ENCODE data around the gene SPEN.

The SPEN gene

DNA sequence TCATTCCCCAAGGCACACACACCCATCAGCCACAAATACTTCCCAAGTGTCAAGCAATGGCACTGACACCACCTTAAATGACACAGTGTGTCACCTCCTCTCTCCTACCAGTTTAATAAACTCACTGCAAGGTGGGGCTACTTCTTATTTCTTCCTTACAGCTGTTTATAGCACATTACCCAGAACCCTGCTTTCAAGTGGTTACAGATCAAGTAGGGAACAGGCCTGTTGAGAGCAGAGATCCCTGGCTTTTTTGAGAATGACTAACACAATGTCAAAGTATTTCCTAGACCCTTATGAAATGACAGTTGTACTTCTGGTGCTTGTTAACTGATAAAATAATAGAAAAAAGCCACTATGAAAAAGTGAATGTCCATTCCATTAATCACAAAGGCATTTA is 108.6 kb downstream of the SPEN start:
- no peak overlapping the region for H3K27ac ChIP-seq
- TF ChIP-seq ZFX (IDR thresholded peaks at IDR 0.05; ENCODE audit: borderline replicate concordance): no peak
- TF ChIP-seq, protein P1, sequence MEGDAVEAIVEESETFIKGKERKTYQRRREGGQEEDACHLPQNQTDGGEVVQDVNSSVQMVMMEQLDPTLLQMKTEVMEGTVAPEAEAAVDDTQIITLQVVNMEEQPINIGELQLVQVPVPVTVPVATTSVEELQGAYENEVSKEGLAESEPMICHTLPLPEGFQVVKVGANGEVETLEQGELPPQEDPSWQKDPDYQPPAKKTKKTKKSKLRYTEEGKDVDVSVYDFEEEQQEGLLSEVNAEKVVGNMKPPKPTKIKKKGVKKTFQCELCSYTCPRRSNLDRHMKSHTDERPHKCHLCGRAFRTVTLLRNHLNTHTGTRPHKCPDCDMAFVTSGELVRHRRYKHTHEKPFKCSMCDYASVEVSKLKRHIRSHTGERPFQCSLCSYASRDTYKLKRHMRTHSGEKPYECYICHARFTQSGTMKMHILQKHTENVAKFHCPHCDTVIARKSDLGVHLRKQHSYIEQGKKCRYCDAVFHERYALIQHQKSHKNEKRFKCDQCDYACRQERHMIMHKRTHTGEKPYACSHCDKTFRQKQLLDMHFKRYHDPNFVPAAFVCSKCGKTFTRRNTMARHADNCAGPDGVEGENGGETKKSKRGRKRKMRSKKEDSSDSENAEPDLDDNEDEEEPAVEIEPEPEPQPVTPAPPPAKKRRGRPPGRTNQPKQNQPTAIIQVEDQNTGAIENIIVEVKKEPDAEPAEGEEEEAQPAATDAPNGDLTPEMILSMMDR (IDR thresholded peaks at IDR 0.05): no peak

DNA sequence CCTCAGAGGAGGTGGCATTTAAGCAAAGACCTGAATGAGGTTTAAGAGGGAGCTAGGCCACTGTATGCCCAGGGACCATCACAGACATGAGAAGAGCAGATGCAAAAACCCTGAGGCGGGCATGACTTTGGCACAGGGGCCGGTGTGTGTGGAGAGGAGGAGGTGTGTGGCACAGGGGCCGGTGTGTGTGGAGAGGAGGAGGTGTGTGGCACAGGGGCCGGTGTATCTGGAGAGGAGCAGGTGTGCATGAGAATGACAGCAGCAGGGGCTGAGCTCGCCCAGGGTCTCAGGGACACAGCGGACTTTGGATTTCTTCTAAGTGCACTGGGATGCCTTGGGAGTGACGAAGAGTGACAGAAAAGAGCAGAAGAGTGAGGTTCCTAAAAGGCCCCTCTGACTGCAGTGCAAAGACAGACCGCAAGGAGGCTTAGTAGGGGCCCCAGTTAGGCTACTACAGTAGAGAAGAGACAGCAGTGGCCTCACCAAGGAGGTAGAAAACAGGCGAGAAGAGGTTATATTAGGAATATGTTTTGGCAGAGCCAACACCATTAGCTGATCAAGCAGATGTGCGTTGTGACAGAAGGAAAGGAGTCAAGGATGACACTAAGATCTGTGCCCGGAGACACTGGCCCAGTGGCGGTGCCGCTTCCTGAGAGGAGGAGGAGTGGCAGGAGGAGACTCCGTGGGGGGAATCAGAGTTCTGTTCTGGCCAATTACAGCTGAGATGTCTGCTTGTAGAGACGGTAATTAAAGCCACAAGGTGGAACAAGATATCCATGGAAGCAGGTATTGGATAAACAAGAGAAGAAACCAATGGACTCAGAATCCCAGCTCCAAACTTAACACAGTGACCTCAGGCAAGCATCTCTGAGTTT is 110.0 kb downstream of the SPEN start:
- H3K27ac ChIP-seq: no peak overlapping the region
- TF ChIP-seq ZFX (IDR thresholded peaks at IDR 0.05; ENCODE audit: borderline replicate concordance): no peak
- TF ChIP-seq, protein P1 (IDR thresholded peaks at IDR 0.05): peak; percentile 25; the same call in 1 of the 2 replicates

DNA sequence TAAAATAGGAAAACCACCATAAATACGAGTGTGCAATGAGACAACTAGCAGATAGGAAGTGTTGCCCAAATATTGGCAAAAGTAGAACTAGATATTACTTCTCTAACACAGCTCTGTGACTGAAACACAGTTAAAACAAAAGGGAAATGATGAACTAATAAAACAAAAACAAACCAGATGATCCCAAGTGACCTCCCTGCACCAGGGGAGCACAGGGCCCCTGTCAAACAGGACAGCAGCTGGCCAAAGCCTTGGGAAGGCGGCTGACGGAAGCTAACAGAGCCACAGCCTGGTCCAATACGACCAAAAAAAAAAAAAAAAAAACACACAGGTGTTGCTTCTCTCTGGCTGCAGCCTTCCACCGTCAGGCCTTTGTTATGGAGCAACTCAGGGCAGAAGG is 110.6 kb downstream of the SPEN start:
- no peak overlapping the region for H3K27ac ChIP-seq
- TF ChIP-seq ZFX (IDR thresholded peaks at IDR 0.05; ENCODE audit: borderline replicate concordance): no peak
- TF ChIP-seq, protein P1 (IDR thresholded peaks at IDR 0.05): no peak

DNA sequence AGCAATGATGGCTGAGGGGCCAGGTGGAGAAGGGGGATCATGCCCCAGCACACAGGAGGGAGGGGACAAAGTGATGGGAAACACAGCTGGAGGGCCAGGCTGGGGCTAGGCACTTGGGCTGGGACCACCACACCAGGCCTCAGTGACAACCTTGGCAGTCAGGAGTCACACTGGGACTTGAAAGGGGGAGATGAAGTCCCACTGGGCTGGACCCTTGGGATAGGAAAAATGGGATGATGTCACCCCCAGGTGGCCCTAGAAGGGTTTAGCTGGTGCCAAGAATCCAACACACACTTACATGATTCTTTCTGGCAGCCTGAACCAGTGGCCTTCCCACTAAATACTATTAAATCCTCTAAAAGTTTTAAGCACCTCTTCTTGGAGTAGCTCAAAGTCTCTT is 111.3 kb downstream of the SPEN start:
- no peak for TF ChIP-seq ZFX (IDR thresholded peaks at IDR 0.05; ENCODE audit: borderline replicate concordance)
- TF ChIP-seq, protein P1 (IDR thresholded peaks at IDR 0.05): no peak
- H3K27ac ChIP-seq: no peak overlapping the region

DNA sequence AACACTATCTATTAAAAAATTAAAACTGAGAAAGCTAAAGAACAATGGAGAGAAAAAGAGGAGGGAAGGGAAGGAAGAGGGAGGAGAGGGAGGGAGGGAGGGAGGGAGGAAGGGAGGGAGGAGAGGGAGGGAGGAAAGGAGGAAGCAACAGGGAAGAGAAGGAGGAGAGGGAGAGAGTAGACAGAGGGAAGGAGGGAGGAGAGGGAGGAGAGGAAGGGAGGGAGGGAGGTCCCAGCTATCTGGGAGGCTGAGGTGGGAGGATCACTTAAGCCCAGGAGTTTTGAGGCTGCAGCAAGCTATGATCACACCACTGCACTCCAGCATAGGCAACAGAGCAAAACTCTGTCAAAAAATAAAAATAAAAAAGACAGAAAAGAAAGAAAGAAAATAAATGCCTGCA is 111.9 kb downstream of the SPEN start:
- H3K27ac ChIP-seq: no peak overlapping the region
- TF ChIP-seq, protein P1 (IDR thresholded peaks at IDR 0.05): no peak
- no peak for TF ChIP-seq ZFX (IDR thresholded peaks at IDR 0.05; ENCODE audit: borderline replicate concordance)

DNA sequence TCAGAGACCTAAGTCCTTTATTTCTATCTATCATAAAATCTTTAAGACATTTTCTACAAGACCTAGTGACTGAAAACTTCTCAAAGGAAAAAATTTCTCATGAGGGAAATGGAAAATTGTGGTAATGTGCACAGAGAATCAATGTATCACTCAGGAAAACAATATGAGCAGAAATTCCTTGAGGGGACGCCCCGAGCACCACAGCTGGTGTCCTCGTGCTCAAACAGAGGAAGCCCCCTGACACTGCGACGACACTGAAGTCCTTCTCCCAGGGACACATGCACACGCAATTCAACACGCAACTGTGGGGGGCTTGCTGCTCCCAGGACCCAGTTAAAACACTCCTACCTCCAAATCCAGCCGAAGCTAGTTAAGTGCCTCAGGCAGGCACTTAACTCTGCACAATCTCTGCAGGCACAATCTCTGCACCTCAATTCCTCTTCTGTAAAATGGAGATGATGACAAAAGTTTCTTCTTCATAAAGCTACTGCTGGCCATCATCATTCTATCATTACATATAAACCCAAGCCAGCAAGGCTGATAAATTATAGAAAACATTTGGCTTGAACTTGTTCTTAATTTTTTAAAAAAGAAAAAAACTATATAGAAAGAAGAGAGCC is 112.4 kb downstream of the SPEN start:
- no peak overlapping the region for H3K27ac ChIP-seq
- TF ChIP-seq, protein P1 (IDR thresholded peaks at IDR 0.05): no peak
- TF ChIP-seq ZFX (IDR thresholded peaks at IDR 0.05; ENCODE audit: borderline replicate concordance): no peak

DNA sequence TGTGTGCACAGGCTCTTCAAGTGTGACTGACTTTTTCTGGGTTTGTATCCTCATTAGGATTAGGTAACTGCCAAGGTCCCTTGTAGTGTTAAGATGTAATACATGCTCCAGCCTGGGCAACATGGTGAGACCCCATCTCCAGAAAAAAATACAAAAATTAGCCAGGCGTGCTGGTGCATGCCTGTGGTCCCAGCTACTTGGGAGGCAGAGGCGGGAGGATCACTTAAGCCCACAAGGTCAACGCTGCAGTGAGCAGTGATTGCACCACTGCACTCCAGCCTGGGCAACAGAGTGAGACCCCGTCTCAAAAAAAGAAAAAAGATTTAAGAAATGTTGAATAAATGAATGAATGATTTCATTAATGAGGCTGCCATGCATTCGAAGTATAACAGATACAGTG is 113.3 kb downstream of the SPEN start:
- no peak for TF ChIP-seq ZFX (IDR thresholded peaks at IDR 0.05; ENCODE audit: borderline replicate concordance)
- TF ChIP-seq, protein P1 (IDR thresholded peaks at IDR 0.05): no peak
- no peak overlapping the region for H3K27ac ChIP-seq

Measured in 22Rv1 (cell line).